DLD1 (cell line): ENCODE measurements around the gene OAF.
"Not testable (repeated sequence)": the region's sequence is repeated elsewhere in the genome, so short reads cannot be mapped to it uniquely, and the experiment has no call there.

Source experiments
- in situ Hi-C: cut with HindIII; loops from 2 replicates; pipeline ENCODE4 v1.10.0; 2017; ENCODE audit warnings: low sequenced_read_pairs

OAF gene

GRCh38 chr11:120261321-120261720, 50.5 kb downstream of the OAF start:
- in situ Hi-C loops, result no loop called here

- in situ Hi-C loops, result no loop called here
Measured at GRCh38 chr11:120261931-120262330, 51.1 kb downstream of the OAF start.

GRCh38 chr11:120267319-120267718, 56.5 kb downstream of the OAF start:
- in situ Hi-C loops, result no loop called here

- in situ Hi-C loops, result no loop called here
Measured at GRCh38 chr11:120268686-120269085, 57.9 kb downstream of the OAF start.

GRCh38 chr11:120270386-120270785, 59.6 kb downstream of the OAF start:
- in situ Hi-C loops, result no loop called here

GRCh38 chr11:120271672-120272071, 60.8 kb downstream of the OAF start:
- in situ Hi-C loops, result no loop called here

- in situ Hi-C loops, result no loop called here
Measured at GRCh38 chr11:120272303-120272702, 61.5 kb downstream of the OAF start.

- in situ Hi-C loops, result no loop called here
Measured at GRCh38 chr11:120273432-120273831, 62.6 kb downstream of the OAF start.

- in situ Hi-C loops, result not testable (repeated sequence)
Measured at GRCh38 chr11:120273956-120274355, 63.1 kb downstream of the OAF start.

GRCh38 chr11:120279502-120279901, 68.7 kb downstream of the OAF start:
- in situ Hi-C loops, result no loop called here
